HG03196 (cell line): Measurements from ENCODE around the gene CENATAC.
"Not testable (repeated sequence)": the region's sequence is repeated elsewhere in the genome, so short reads cannot be mapped to it uniquely, and the experiment has no call there.

Experiments used
- ATAC-seq: cut with Tn5 transposase; IDR thresholded peaks from one replicate; pipeline ENCODE4 v1.9.1; 2021; ENCODE audit not compliant: unreplicated experiment

The CENATAC gene

DNA sequence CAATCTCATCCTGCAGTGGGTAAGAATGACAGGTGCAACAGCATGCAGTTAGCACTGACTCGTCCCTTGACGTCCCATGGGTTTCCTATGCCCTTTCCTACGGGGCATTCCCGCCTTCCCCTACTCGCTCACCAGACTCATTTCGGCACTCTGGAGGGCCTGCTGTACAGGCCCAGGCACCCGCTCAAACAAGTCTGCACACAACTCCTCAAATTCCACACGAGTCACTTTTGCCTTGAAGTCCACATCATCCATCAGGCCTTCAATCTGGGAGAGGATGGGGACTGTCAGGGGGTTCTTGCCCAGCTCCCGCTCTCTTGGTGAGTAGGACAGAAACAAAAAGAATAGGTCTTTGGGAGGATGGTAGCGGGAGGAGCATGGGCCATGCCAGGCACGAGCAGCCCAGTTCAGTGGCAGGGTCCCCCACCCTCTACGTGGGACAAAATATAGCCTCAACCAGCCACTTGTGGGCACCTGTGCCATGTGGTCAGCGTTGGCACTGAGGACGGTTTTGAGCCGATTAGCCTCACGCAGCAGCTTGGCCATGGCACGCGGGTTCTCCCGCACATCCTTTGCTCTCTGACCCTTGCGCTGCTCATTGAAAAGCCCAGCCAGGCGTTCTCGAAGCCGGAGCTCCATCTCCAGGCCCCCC is 54.4 kb downstream of the CENATAC start:
- no peak for ATAC-seq

DNA sequence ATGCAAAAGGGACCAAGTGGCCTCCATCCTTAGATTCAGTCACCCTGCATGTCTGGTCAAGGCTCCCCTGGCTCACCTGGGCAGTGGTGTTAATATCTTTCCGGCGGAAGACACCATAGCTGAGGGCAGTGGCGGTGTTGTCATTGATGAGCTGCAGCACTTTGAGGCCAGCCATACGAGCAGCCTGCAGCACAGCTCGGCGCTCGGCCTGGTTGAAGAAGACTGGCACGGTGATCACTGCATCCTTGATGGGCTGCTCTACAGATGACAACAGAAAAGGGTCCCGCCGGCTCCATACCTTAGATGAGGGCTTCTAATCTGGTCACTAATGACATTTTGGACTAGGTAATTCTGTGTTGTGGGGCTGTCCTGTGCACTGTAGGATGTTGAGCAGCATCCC is 56.5 kb downstream of the CENATAC start:
- no peak for ATAC-seq

DNA sequence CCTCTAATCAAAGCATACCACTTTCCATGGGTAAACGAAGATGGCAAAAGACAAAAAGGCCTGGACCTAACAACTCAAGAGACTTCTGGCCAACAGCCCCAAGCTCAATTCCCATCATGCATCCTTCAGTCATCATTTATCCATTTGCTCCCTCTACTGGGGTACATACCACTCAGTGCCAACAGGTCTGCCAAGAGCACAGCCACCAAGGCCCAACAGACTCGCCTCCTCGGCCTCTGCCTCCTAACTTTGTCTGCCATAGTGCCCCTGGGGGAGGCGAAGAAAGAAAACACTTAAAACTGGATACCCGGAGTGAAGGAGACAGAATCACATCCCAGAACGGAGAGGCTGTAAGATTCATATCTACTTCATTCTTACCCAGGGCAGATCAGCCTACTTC is 58.0 kb downstream of the CENATAC start:
- ATAC-seq = no peak

DNA sequence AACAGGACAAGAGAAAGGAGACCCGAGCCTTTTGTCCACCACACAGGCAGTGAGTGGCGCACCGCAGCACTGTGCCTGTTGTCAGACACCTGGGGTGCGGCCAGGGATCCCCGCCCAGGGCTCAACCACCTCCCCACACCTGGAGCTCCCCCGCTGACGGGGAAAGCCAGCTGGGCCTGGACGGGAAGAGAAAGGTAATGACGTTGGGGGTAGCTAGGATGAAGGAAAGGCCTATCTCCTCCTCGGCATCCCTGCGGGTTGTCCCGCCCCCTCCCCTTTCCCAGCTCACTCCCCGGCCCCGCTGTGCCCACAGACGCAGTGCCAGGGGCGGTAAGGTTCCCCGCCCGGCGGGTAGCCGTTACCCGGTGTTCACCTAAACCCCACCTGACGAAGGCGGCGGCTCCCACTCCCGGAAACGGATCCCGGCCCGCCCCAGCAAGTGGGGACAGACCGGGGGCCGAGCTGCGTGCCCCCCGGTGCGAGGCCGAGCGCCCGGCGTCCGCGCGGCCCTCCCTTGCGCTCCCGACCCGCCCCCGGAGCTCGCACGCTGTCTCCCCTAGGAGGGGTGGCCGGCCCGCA is 58.6 kb downstream of the CENATAC start:
- ATAC-seq = no peak

DNA sequence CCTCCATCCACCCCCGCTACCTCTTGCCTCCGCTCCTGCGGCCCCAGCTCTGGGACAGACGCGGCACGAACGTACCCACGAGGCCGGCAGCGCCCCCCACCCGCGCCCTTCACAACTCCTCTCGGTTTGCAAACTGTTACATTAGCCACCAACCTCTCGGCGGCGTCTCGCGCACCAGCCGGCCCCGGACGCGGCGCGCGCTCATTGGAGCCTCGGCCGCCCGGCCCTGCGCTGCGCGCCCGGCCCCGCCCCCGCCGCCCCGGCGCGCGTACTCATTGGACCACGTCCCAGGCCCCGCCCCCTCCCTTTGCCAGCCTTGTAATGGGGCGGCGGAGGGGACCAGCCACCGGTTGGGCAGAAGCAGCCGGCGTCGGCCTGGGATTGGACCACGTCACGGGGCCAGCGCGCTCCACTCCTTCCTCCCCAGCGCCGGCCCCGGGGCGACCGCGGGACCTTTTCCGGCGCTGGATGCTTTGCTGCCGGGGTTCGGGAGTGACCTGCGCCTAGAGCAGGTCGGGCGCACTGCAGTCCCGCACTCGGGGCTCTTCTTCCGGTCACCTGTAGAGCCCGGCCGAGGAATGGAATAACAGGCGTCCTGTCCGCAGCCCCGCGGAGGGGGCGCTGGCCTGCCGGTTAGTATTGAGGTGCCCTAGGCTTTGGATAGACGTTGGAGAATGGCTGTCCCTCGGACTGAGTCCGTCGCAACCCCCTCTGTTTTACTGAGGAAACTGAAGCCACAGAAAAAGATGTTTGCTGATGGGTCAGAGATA is 59.2 kb downstream of the CENATAC start, which contains the start of gene HYOU1:
HYOU1 (minus strand) TSS at position 206 of the 770 bp plus-strand sequence. CDS start 1,045 bp downstream, outside the sequence.
- peak; percentile 86 for ATAC-seq

DNA sequence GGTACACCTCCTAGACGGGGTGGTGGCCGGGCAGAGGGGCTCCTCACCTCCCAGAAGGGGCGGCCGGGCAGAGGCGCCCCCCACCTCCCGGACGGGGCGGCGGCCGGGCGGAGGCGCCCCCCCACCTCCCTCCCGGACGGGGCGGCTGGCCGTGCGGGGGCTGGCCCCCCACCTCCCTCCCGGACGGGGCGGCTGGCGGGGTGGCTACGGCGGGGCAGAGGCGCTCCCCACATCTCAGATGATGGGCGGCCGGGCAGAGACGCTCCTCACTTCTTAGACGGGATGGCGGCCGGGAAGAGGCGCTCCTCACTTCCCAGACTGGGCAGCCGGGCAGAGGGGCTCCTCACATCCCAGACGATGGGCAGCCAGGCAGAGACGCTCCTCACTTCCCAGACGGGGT is 61.2 kb downstream of the CENATAC start:
- not testable (repeated sequence) for ATAC-seq

DNA sequence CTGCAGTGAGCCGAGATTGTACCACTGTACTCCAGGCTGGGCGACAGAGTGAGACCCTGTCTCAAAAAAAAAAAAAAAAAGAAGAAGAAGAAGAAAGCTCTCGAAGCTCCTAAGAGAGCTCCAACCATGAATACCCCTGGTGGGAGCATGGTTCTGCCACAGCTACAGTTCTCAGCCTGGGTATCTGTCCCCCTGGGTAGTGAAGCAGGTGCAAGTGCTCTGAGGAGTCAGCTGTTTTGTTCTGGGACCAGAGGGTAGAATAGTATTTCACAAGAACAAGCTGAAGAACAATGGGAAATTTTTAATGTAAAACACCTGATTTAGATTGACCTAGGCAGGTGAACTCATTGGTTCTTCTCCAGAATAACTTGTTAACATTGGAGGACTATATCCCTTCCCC is 63.3 kb downstream of the CENATAC start:
- ATAC-seq = no peak

DNA sequence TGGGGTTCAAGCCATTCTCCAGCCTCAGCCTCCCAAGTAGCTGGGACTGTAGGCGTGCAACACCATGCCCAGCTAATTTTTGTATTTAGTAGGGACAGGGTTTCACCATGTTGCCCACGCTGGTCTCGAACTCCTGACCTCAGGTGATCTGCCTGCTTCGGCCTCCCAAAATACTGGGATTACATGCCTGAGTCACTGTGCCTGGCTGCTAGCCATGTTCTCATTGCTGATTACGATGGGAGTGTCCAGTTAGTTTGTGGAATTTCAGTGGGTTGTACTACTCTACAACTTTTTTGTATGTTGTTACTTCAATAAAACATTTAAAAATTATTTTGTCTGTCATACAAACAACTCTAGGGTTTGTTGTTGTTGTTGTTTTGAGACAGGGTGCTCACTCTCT is 64.8 kb downstream of the CENATAC start:
- no peak for ATAC-seq

DNA sequence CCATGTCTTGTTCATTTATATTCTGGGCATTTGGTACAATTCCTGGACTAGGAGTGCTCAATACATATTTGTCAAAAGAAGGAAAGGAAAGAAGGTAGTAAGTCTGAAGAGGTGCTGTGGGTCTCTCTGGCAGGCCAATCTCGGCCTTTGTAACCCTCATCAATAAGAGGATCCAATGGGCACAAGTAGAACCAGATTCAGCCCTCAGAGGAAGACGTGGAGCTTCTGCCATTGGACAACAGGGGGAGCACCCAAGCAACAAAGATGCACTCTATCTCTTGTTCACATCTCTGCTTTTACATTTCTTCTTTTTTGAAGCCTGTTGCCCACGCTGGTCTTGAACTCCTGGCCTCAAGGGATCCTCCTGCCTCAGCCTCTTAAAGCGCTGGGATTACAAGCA is 67.4 kb downstream of the CENATAC start:
- no peak for ATAC-seq
